ENCODE data around the gene CLIC6. TPM values are rescaled to one million over a fixed set of nuclear protein-coding genes. Genes with fewer than 3 reads are reported as not detected.

The CLIC6 gene
- total and polyA plus RNA-seq, 9 donors = 1.0 to 12.2 (median 4.3) TPM

GRCh38 chr21:34766862-34767261, 98.1 kb downstream of the CLIC6 start:
- no peaks in the 10 kb centered on the region for H3K9me3 ChIP-seq
- DNase-seq = no peak
- no peaks in the 10 kb centered on the region for H3K4me1 ChIP-seq (ENCODE audit: insufficient read depth)
- no peaks in the 10 kb centered on the region for H3K36me3 ChIP-seq
- WGBS, 3 donors = 80 to 87% (median 80%) methylated on average over 3 of the region's 3 CpGs
- TF ChIP-seq POLR2A (IDR thresholded peaks at IDR 0.05) (no peak), CTCF (IDR thresholded peaks at IDR 0.05) (no peak), EP300 (IDR thresholded peaks at IDR 0.05) (no peak)
- H3K27me3 ChIP-seq = no peaks in the 10 kb centered on the region
- H3K27ac ChIP-seq = no peak overlapping the region
- no peak overlapping the region for H3K4me3 ChIP-seq
- intact Hi-C loops (cut with DNase I) = no loop called here

Other genes with a start within 250 kb of the CLIC6 start
- gene SMIM34, start 245.0 kb upstream of the CLIC6 start, total RNA-seq = under 1 TPM in 2 of 7 donors, not detected in 5; 0.27 to 0.34 TPM
- gene SMIM34, start 245.0 kb upstream of the CLIC6 start, polyA plus RNA-seq = not detected
- gene KCNE1, start 156.8 kb upstream of the CLIC6 start, total RNA-seq = 1 to 10 TPM in 2 of 7 donors, under 1 TPM in 3, not detected in 2; 0.37 to 4.7 (median 0.88) TPM
- gene KCNE1, start 156.8 kb upstream of the CLIC6 start, polyA plus RNA-seq = 1 to 10 TPM in 1 of 2 donors, under 1 TPM in 1; 0.21 to 2.6 TPM
- gene RCAN1, start 53.9 kb upstream of the CLIC6 start, total RNA-seq = 10 to 100 TPM in 4 of 7 donors, 1 to 10 TPM in 3; 8.7 to 13.3 (median 10.0) TPM
- 10 to 100 TPM in 1 of 2 donors, 1 to 10 TPM in 1; 8.6 to 26.7 TPM for gene RCAN1, start 53.9 kb upstream of the CLIC6 start, polyA plus RNA-seq